Central memory CD4-positive, alpha-beta T cell (primary cell): Measurements from ENCODE around the gene MAB21L3.

Experiments used
- DNase-seq: peaks from one replicate; pipeline ENCODE4 v3.0.0; 2022
- total RNA-seq, 3 experiments: gene quantifications; one replicate each; lab custom pipeline; 2026; lab: John Stamatoyannopoulos, UW

MAB21L3 gene
- total RNA-seq: 0 reads per million in 3 experiments

DNA sequence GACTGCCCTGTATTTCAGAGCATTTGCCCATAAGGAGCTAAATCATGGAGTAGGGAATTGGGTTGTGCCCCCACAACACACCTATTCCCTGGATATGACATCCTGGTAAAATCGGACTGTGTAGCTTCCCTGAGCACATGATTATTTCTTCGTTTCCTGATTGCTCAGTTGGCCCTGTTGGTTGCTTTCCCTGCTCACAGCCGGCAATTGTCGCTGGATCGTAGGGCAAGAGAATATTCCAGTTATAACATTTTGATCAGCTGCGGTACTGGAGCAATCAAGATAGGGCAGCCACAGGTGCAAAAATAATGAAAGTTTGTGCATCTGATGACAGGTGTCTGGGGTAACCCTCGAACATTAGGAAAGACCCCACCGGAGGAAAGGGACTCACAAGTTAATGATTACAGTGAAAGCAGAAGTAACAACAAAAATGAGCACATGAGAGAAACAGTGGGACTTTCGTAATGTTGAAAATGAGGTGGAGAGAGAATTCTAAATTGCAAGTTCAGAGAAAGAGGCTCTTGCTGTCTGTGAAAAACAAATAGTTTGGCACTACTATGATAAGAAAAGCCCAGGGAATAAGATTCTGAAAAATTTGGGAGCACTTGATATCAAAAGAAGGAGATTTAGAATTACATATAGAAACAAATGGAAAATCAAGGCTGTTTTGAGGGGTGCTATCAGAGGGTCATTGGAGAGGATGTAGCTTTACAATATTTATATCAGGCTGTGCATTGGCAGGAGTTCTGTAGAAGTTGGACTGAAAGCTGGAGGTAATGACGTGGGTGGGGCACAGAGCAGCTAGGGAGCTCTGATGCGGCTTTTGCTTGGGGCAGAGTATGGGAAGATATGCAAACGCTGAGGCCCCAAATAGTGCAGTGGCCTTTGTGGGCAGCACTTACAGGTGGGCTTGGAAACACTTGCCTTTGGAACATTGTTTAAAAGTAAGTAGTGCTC is at the start of gene MAB21L3:
Gene MAB21L3, plus strand, starts transcription at position 833 of the 957 bp plus-strand sequence. CDS start 1,217 bp downstream, outside the sequence.
- no peak for DNase-seq

GRCh38 chr1:116062201-116062600 is 49.0 kb upstream of the MAB21L3 start:
- DNase-seq: no peak

- no peak for DNase-seq
Measured at GRCh38 chr1:116064616-116065015, 46.6 kb upstream of the MAB21L3 start.

- DNase-seq: no peak
Measured at GRCh38 chr1:116066868-116067565, 44.2 kb upstream of the MAB21L3 start.

- no peak for DNase-seq
Measured at GRCh38 chr1:116067566-116067890, 43.7 kb upstream of the MAB21L3 start.

DNA sequence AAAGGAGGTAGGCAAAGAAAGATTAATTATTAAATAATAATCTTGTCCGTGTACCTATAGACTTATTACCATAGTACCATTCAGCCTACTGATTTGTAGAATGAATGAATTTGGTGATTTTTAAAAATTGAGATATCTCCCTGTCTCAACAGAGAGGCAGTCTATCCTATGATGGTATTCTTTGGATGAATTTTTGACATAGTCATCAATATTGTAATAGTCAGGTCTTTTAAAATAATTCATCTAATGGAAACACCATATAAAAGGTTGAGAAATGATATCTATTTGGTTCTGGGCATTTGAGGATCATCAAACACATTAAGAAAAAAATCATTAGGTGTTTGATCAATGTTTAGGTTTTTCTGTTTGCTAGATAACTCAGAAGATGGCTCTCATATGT is 35.6 kb upstream of the MAB21L3 start:
- no peak for DNase-seq

- DNase-seq: no peak
Measured at GRCh38 chr1:116075990-116076389, 35.2 kb upstream of the MAB21L3 start.

GRCh38 chr1:116076831-116077230 is 34.4 kb upstream of the MAB21L3 start:
- no peak for DNase-seq

GRCh38 chr1:116078699-116079223 is 32.4 kb upstream of the MAB21L3 start:
- no peak for DNase-seq

DNA sequence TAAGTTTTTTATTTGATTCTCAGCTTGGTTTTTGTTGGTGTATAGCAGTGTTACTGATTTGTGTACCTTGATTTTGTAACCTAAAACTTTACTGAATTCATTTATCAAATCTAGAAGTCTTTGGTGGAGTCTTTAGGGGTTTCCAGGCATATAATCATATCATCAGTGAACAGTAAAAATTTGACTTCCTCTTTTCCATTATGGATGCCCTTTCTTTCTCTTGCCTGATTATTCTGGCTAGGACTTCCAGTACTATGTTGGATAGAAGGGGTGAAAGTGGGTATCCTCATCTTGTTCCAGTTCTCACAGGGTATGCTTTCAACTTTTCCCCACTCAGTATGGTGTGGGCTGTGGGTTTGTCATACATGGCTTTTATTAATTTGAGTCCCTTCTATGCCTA is 23.6 kb upstream of the MAB21L3 start:
- DNase-seq: no peak

DNA sequence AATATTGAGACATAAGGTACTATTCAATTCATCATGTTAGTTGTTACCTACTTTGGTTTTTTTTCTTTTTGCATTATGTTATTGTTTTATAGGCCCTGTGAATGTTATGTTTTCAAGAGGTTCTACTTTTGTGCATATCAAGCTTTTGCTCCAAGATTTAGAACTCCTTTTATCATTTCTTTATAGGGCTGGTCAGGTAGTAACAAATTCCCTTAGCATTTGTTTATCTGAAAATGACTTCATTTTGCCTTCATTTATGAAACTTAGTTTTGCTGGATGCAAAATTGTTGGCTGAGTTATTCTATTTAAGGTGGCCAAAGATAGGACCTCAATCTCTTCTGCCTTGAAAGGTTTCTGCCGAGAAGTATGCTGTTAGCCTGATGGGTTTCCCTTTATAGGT is 21.3 kb upstream of the MAB21L3 start:
- DNase-seq: no peak

DNA sequence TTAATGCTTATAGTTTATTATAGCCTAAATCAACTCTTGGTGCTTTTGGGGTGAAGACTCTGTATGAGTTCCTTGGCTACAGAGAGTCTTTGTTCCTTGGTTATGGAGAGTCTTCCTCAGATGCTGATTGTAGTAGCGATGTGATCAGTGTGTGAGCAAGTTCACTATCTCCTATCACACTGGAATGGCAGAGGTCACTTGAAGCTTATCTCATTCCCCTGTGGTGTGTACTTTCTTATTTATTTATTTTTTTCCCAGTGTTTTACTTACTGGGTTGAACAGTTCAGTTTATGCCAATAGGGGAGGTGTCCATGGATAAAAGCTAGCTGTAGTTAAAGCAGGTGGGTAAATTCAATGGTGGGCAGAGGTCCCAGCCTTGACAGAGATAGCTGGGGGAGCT is 20.1 kb upstream of the MAB21L3 start:
- DNase-seq: no peak

- no peak for DNase-seq
Measured at GRCh38 chr1:116092752-116093489, 18.3 kb upstream of the MAB21L3 start.

DNA sequence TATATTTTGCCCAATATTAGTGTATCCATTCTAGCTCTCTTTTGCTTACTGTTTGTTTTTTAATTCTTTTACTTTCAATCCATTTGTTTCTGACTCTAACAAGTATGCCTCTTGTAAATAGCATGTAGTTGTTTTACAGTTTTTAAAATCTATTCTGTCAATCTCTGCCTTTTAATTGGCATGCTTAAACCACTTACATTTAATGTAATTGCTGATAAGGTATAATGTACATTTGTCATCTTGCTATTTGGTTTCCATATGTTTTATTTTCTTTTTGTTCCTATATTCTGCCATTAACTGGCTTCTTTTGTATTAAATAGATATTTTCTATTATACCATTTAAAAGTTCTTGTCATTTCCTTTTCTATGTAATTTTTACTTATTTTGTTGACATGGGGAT is 16.2 kb upstream of the MAB21L3 start:
- no peak for DNase-seq

DNA sequence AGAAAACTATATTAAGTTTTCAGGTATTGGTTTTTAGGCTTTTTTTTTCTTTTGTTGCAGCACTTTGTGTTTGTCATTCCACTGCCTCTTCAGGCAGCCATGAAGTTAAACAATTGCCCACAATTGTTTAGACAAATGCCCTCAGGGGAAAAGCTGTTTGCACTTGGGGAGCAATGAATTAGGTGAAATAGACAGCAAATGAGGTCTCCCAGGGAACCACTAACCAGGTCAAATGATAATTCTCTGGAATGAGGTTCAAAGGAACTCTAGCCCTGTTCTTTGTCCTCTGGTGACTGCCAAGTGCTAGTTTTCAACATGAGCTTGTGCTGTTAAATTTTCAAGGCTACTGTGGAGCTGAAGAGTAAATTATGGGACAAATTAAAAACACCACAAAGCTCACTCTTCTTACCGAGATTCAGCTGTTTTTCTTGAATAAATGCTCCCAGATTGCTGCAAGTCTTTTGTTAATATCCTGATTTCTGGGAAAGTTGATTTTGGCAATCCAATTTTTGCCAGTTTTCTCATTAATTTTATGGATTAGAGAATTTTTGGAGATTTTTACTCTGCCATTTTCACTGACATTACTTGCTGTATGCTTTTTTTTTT is 15.1 kb upstream of the MAB21L3 start:
- no peak for DNase-seq

GRCh38 chr1:116097626-116098025 is 13.6 kb upstream of the MAB21L3 start:
- DNase-seq: no peak

DNA sequence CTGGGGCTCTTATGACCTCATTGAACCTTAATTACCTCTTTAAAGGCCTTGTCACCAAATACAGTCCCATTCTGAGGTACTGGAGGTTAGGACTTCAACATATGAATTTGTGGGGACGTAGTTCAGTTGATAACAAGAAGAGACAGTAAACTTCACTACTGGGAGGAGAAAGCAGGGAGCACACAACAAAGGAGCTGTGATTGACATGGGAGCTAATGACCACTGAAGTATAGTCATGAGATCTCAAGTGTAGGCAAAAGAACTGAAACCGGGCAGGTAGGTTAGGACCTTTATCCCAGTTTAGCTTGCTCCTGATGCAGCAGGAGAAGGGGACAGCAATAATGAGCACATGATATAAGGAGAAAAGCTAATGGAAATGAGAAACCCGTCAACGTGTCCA is 11.8 kb upstream of the MAB21L3 start:
- DNase-seq: no peak

DNA sequence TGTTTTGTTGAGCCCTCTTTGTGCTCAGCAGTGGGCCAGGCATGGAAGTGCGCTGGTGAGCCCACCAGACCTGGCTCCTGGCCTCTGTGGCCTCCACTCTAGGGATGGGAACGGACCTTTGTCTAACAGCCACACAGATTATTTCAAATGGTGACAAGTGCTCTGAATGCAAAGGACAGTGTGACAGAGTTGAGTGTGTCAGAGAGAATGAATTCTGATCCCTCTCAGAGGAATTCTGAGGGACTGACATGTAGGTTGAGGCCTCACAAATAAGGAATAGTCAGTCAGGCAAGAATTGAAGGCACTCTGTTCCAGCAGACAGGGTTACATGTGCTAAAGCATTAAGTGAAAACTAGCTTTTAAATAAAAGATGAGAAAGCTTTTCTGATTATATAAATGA is 11.3 kb upstream of the MAB21L3 start:
- DNase-seq: no peak

DNA sequence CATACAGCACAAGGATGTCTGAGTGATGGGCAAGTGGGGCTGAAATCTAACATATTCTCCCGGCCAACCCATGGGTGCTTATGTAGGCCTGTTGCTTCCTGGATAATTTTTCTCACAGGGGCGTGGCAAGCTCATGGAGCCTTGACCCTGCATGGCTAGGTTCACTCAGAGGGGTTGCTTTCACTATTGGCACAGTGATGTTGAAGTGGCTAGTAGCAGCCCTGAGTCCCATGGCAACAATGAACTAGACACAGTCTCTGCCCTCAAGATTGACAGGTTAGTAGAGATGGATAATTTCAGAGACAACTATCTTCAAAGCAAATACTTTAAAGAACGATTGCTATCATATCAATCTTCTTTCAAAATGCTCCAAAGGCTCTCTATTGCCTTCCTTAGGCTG is 6.5 kb upstream of the MAB21L3 start:
- no peak for DNase-seq

GRCh38 chr1:116105996-116106395 is 5.2 kb upstream of the MAB21L3 start:
- no peak for DNase-seq

- DNase-seq: no peak
Measured at GRCh38 chr1:116106646-116107045, 4.6 kb upstream of the MAB21L3 start.

GRCh38 chr1:116107371-116107770 is 3.8 kb upstream of the MAB21L3 start:
- no peak for DNase-seq
